ENCODE data around the gene MCCC1.

DNA sequence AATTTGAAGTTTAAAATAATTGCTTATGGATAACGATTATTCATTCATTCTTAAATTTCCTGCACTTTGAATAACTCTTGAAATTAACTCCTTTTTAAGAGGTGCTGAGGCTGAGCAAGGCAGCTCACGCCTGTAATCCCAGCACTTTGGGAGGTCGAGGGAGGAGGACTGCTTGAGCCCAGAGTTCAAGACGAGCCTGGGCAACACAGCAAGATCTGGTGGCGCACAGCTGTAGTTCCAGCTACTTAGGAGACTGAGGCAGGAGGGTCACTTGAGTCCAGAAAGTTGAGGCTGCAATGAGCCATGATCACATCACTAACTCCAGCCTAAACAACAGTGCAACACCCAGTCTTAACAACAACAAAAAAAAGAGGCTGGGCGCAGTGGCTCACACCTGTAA, 126.9 kb downstream of the MCCC1 start:
- TF ChIP-seq TCF7L2 (IDR thresholded peaks at IDR 0.05; ENCODE audit: borderline replicate concordance, extremely low read depth, insufficient read depth, insufficient read length) (no peak), YY1 (IDR thresholded peaks at IDR 0.05; ENCODE audit: extremely low read depth, insufficient replicate concordance, low read depth, low read length) (no peak), FOSL1 (IDR thresholded peaks at IDR 0.05; ENCODE audit: low read depth) (no peak)
- TF ChIP-seq, protein P1, sequence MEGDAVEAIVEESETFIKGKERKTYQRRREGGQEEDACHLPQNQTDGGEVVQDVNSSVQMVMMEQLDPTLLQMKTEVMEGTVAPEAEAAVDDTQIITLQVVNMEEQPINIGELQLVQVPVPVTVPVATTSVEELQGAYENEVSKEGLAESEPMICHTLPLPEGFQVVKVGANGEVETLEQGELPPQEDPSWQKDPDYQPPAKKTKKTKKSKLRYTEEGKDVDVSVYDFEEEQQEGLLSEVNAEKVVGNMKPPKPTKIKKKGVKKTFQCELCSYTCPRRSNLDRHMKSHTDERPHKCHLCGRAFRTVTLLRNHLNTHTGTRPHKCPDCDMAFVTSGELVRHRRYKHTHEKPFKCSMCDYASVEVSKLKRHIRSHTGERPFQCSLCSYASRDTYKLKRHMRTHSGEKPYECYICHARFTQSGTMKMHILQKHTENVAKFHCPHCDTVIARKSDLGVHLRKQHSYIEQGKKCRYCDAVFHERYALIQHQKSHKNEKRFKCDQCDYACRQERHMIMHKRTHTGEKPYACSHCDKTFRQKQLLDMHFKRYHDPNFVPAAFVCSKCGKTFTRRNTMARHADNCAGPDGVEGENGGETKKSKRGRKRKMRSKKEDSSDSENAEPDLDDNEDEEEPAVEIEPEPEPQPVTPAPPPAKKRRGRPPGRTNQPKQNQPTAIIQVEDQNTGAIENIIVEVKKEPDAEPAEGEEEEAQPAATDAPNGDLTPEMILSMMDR (IDR thresholded peaks at IDR 0.05 in 2 of 3, conservative IDR thresholded peaks at IDR 0.05 in 1 of 3; ENCODE audit: borderline replicate concordance in 1 of 3, insufficient read depth in 1 of 3, low read depth in 2 of 3, low read length in 2 of 3), result no peak
